GM18499 (cell line): Measurements from ENCODE around the gene RPL10.

ENCODE experiments used
- ATAC-seq: cut with Tn5 transposase; IDR thresholded peaks from one replicate; pipeline ENCODE4 v1.9.1; 2021; ENCODE audit warnings: moderate number of reproducible peaks; ENCODE audit not compliant: insufficient read depth, unreplicated experiment

Gene RPL10

GRCh38 chrX:154428176-154429171, 30.3 kb downstream of the RPL10 start, which contains the start of gene ATP6AP1:
ATP6AP1 (plus strand) TSS chrX:154428677; CDS start chrX:154428693, 16 bp downstream.
- peak; percentile 92 for ATAC-seq

DNA sequence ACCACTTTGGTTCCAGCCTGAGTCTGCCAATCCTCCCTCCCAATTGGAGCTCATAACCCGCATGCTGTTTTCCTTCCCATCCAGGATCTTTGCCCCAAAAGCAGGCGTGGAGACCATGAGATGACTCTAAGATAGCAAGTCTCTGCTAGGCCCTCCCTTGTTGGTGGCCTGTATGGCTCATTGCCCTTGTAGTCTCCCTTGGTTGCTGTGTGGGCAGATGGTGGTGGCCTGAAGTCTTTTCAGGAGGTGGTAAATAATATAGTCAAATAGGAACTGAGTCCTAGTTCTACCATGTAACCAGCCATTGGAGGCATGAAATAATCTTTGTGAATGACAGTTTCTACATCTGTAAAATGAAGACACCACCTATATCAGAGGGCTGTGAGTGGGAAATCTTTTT, 31.5 kb downstream of the RPL10 start:
- ATAC-seq, result no peak

DNA sequence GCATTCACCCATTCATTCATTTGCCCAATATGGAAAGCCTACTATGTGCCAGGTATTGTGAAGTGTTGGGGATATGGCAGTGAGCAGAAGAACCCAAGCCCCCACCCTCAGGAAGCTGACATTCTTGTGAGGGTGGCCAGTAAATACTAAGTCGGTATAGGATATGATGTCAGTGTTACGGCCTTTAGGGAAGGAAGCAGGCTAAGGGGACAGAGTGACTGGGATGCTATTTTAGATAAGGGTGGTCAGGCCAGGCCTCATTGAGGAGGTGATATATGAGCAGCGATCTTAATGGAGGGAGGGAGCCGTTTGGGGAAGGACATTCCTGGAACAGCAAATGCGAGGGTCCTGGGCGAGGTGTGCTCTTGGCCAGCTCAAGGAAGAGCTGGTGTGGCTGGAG, 32.3 kb downstream of the RPL10 start:
- ATAC-seq, result no peak

DNA sequence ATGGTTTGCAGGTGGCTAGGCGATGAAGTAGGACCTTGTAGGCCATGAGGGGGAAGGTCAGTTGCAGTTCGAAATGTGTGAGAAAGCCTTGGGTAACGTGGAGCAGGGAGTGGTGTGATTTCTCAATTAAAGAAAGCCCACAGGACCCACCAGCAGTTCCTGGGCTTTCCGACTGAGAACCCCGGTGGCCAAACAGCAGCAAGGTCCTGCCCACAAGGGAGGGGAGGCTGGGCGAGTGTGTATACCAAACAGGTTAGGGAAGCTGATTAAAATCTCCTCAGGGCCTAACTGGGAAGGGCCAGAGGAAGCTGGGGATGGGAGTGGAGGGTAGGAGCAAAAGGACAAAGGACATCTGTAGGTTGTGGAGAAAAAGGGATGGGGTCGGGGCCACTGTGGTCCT, 32.7 kb downstream of the RPL10 start:
- no peak for ATAC-seq

- no peak for ATAC-seq
Observed at GRCh38 chrX:154431341-154431740, 33.2 kb downstream of the RPL10 start.

DNA sequence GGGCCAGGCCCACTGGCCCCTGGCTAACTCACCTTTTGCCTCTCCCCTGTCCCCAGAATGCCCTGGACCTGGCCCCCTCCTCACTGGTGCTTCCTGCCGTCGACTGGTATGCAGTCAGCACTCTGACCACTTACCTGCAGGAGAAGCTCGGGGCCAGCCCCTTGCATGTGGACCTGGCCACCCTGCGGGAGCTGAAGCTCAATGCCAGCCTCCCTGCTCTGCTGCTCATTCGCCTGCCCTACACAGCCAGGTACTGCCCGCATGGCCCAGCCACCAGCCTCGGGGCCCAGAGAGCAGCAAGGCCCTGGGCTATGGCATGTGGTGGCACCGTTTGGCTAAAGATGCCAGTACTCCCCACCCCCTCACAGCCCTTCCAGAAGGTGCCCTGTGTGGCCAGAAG, 34.0 kb downstream of the RPL10 start:
- ATAC-seq, result no peak

- ATAC-seq, result no peak
Observed at GRCh38 chrX:154433605-154434004, 35.4 kb downstream of the RPL10 start.

DNA sequence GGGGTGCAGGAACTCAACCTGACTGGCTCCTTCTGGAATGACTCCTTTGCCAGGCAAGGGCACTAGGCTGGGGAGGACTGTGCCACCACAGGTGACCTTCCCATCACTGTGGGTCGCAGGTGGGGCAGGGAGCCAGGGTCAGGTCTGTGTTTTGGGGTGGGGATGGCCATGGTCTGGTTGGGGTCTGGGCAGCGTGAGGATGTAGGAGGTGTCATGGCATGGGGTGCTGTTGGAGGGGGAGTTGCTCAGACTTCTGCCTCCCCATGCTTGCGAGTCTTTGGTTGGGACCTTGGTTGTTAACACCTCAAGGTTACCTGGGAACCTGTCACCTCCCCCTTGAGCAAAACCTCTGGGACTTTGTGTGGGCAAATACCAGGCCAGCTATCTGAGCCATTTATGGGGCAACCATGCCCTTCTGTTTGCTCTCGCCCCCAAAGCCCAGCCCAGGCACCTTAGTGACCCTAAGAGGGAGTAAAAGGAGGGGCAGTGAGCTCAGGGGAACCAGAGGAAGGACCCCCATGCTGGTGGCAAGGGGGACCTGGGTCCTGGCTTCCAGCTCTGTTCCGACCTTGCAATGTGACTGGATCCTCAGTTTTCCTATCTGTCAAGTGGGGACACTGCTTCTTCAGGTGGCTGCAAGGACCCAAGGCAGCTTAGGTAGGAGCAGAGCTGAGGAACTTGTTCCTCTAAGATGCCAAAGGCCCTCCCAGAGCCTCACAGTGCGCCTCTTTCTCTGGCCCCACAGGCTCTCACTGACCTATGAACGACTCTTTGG, 36.4 kb downstream of the RPL10 start:
- no peak for ATAC-seq

- ATAC-seq, result no peak
Observed at GRCh38 chrX:154435171-154435733, 37.1 kb downstream of the RPL10 start.

GRCh38 chrX:154436374-154436982, 38.3 kb downstream of the RPL10 start:
- no peak for ATAC-seq

DNA sequence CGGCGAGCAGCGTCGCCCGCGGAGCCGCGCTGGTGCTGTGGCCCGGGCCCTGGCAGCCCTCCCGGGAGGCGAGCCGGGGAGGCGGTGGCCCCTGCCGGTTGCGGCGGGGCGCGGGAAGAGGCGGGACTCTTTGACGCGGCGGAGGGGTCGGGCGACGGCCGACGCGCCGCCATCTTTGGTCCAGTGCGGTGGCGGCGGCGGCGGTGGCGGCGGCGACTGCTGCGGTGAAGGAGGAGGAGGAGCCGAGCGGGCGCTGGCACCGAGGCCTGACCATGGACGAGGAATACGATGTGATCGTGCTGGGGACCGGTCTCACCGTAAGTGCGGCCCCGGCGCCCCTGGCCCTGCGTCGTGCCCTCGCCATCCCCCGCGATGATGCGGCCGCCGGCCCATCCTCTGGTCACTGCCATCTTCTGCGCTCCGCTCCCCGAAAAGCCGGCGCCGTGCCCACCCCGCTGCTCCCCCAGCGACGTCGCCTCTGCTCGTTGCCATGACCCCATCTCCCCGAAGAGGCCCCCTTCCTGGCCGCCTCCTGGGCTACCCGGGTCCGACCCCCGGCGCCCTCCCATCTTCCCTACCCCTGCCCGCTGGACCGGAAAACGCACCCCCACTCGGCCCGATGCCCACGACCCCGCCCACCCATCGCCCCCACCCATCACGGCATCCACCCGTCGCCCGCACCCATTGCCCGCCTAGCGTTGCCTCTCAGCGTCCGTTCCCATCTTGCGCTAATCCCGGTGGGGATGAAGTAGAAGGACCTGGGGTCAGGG, 39.0 kb downstream of the RPL10 start, which contains the start of gene GDI1:
Gene GDI1 (plus strand): TSS at position 172 of the 770 bp plus-strand sequence. CDS start 101 bp downstream, at position 273.
- ATAC-seq, result no peak

DNA sequence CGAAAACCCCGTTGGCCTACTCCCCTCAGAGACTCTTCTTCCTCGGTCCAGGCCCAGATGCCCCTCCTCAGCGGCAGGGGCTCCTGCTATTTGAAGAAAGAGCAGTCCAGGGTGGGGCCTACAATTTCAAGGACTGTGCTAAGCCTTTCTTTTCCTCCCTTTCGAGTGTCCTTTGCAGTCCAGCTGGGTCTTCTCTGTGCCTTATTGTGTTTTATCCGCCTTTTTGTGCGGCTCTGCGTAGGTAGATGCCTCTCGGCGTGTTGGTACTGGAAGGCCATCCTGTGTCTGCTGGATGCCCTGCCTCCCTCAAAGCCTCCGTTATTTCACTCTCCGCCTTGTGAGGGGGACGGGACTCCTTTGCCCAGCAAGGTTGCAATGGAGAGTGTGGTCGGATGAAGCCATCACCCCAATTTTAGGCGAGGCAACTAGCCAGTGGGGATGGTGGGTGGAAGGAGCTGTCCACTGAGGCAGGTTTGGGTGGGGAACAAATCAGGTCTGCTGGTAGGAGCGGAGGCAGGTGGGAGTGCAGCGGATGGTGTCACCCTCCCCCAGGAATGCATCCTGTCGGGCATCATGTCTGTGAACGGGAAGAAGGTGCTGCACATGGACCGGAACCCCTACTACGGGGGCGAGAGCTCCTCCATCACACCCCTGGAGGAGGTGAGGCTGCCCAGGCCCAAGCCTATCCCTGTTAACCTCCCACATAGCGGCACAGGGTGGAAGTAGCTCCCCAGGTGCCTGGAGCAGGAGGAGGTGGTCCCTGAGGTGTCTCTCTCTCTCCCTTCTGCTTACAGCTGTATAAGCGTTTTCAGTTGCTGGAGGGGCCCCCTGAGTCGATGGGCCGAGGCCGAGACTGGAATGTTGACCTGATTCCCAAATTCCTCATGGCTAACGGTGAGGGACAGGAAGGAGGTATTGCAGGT, 40.1 kb downstream of the RPL10 start:
- no peak for ATAC-seq

DNA sequence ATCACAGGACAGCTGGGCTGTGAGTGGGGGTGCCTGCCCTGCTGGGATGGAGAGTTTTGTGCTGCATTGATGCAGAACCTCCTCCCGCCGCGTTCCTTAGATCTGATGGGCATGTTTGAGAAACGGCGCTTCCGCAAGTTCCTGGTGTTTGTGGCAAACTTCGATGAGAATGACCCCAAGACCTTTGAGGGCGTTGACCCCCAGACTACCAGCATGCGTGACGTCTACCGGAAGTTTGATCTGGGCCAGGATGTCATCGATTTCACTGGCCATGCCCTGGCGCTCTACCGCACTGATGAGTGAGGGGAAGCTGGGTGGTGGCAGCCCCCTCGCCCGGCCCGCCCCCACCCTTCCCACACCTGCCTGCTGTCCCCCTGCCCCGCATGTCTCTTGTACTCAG, 41.7 kb downstream of the RPL10 start:
- no peak for ATAC-seq

DNA sequence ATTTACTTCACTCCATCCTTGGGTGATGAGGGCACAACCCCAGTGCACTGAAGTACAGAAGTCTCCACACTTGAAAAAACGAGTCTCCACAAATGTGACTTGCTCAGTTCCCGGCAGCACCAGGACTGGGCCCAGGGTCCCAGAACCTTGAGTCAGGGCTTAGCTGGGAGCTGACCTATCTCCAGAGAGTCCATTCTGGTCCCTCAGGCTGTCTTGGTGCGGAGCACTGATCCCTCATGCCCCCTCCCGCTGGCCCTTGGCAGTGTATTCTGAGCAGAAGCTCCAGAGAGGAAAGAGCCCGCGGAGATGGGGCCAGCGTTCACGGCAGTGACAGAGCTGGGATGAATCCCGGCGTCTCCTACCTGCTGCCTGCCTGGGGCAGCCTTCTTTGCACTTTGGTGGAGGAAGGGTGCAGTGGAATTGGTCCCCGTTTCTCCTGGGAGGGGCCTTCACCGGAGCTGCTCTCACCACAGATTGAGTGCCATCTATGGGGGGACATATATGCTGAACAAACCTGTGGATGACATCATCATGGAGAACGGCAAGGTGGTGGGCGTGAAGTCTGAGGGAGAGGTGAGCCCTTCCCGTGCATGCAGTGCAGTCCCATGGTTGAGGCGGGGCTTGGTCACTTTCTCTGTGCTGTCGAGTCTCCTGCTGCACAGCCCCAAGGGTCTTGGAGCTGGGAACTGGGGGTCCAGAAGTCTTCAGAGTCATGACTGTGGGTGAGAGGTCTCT, 42.6 kb downstream of the RPL10 start:
- ATAC-seq, result no peak

DNA sequence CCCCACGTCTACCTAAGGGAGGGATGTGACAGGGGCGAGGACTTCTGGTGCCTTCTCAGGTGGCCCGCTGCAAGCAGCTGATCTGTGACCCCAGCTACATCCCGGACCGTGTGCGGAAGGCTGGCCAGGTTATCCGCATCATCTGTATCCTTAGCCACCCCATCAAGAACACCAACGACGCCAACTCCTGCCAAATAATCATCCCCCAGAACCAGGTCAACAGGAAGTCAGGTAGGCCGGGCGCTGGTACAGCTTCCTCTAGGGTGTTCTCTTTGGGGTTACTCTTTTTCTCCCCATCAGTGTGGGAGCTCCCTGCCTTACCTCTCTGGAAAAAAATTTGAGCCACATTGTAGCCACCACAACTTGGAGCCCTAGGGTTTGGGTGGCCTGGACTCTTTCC, 43.4 kb downstream of the RPL10 start:
- ATAC-seq, result no peak

GRCh38 chrX:154441984-154442707, 44.0 kb downstream of the RPL10 start:
- no peak for ATAC-seq

- ATAC-seq, result no peak
Observed at GRCh38 chrX:154443479-154443910, 45.3 kb downstream of the RPL10 start.
